Activated naive CD8-positive, alpha-beta T cell treated with anti-CD3 and anti-CD28 coated beads for 36 hours (primary cell): ENCODE measurements around the gene SPDYE4. TPM values are rescaled to one million over a fixed set of nuclear protein-coding genes. Genes with fewer than 3 reads are reported as not detected.

Source experiments
- DNase-seq: peaks from one replicate; pipeline ENCODE4 v3.0.0; 2021
- H3K27ac Mint-ChIP-seq: one replicate; pipeline ENCODE4 v1.8.0; 2022; ENCODE audit warnings: mild to moderate bottlenecking, moderate library complexity, mixed read lengths
- H3K27me3 Mint-ChIP-seq: one replicate; pipeline ENCODE4 v1.8.0; 2022; ENCODE audit warnings: mild to moderate bottlenecking, mixed read lengths
- H3K36me3 Mint-ChIP-seq: one replicate; pipeline ENCODE4 v1.8.0; 2021; ENCODE audit warnings: mild to moderate bottlenecking, mixed read lengths
- H3K4me1 Mint-ChIP-seq: one replicate; pipeline ENCODE4 v1.8.0; 2021; ENCODE audit warnings: mixed read lengths
- H3K4me3 Mint-ChIP-seq: one replicate; pipeline ENCODE4 v1.8.0; 2022; ENCODE audit warnings: mild to moderate bottlenecking, moderate library complexity, mixed read lengths
- H3K9me3 Mint-ChIP-seq: one replicate; pipeline ENCODE4 v1.8.0; 2022; ENCODE audit warnings: mixed read lengths
- total RNA-seq, 2 experiments: library from RNA; stranded (reverse); gene quantifications; one replicate each; pipeline ENCODE4 v1.2.3, GENCODE V29; 2021

The SPDYE4 gene
- total RNA-seq, 2 experiments from 2014 or later = not detected

DNA sequence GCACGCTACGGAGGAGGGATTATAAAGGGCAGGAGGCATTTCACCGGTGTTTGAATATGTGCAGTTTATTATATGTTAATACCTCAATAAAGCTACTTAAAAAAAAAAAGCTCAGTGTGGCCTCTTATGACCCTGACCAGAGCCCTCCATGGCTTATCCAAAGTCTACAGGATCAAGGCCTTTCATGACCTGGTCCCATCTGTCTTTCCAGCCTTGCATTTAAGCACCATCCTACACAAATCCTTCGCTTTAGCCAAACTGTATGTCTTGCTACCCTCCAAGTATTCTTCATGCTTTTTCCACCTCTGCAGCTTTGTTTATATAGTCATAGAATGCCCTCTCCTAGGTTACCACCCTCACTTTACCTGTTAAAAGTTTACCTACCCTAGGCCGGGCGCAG lies 34.3 kb upstream of the SPDYE4 start:
- no peak overlapping the region for H3K4me3 Mint-ChIP-seq
- no peak for DNase-seq
- H3K9me3 Mint-ChIP-seq = peaks cover 8% of the 10 kb centered on the region
- H3K4me1 Mint-ChIP-seq = peaks cover 5% of the 10 kb centered on the region
- H3K27me3 Mint-ChIP-seq = no peaks in the 10 kb centered on the region
- no peak overlapping the region for H3K27ac Mint-ChIP-seq
- H3K36me3 Mint-ChIP-seq = no peaks in the 10 kb centered on the region

DNA sequence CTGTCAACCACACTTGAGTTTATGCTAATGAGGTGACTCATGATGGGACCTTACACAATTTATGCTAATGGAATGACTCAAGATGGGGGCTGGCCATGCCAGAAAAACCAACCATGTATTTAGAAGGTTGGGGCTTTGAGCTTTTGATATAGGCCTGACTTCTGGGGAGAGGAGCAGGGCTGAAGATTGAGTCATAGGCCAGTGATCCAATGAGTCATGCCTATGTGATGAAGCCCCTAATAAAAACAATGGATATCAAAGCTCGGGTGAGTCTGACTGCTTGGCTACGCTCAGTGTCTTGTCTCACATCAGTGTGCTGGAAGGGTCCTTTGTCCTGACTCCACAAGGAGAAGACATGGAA lies 33.5 kb upstream of the SPDYE4 start:
- no peak overlapping the region for H3K27ac Mint-ChIP-seq
- no peak for DNase-seq

GRCh38 chr17:8791248-8791909 lies 33.0 kb upstream of the SPDYE4 start:
- peaks cover 5% of the 10 kb centered on the region for H3K4me1 Mint-ChIP-seq
- H3K27ac Mint-ChIP-seq = no peak overlapping the region
- no peaks in the 10 kb centered on the region for H3K27me3 Mint-ChIP-seq
- H3K4me3 Mint-ChIP-seq = no peak overlapping the region
- no peak for DNase-seq
- H3K36me3 Mint-ChIP-seq = no peaks in the 10 kb centered on the region
- H3K9me3 Mint-ChIP-seq = peaks cover 8% of the 10 kb centered on the region

More for the DNA sequence above, 33.5 kb upstream of the SPDYE4 start:
- H3K27me3 Mint-ChIP-seq = no peaks in the 10 kb centered on the region
- H3K36me3 Mint-ChIP-seq = no peaks in the 10 kb centered on the region
- no peak overlapping the region for H3K4me3 Mint-ChIP-seq
- H3K4me1 Mint-ChIP-seq = peaks cover 5% of the 10 kb centered on the region
- H3K9me3 Mint-ChIP-seq = peaks cover 8% of the 10 kb centered on the region

GRCh38 chr17:8789743-8790142 lies 31.4 kb upstream of the SPDYE4 start:
- Mint-ChIP-seq H3K36me3 (no peaks in the 10 kb centered on the region), H3K27me3 (no peaks in the 10 kb centered on the region), H3K27ac (no peak overlapping the region), H3K4me3 (no peak overlapping the region), H3K9me3 (peaks cover 8% of the 10 kb centered on the region), H3K4me1 (peaks cover 5% of the 10 kb centered on the region)
- no peak for DNase-seq

GRCh38 chr17:8788998-8789397 lies 30.7 kb upstream of the SPDYE4 start:
- Mint-ChIP-seq H3K4me3 (no peak overlapping the region), H3K27ac (no peak overlapping the region), H3K9me3 (peaks cover 8% of the 10 kb centered on the region), H3K36me3 (no peaks in the 10 kb centered on the region), H3K4me1 (peaks cover 5% of the 10 kb centered on the region), H3K27me3 (no peaks in the 10 kb centered on the region)
- no peak for DNase-seq

- no peak overlapping the region for H3K27ac Mint-ChIP-seq
- DNase-seq = peak; percentile 46
- no peak overlapping the region for H3K4me3 Mint-ChIP-seq
- no peaks in the 10 kb centered on the region for H3K27me3 Mint-ChIP-seq
- peaks cover 4% of the 10 kb centered on the region for H3K9me3 Mint-ChIP-seq
- peaks cover 9% of the 10 kb centered on the region for H3K4me1 Mint-ChIP-seq
- no peaks in the 10 kb centered on the region for H3K36me3 Mint-ChIP-seq
These were observed 27.4 kb upstream of the SPDYE4 start for GRCh38 chr17:8785547-8786413.

GRCh38 chr17:8782176-8782575 lies 23.8 kb upstream of the SPDYE4 start:
- no peaks in the 10 kb centered on the region for H3K36me3 Mint-ChIP-seq
- H3K4me3 Mint-ChIP-seq = no peak overlapping the region
- no peak overlapping the region for H3K27ac Mint-ChIP-seq
- no peak for DNase-seq
- H3K27me3 Mint-ChIP-seq = no peaks in the 10 kb centered on the region
- H3K9me3 Mint-ChIP-seq = peaks cover 4% of the 10 kb centered on the region
- peaks cover 9% of the 10 kb centered on the region for H3K4me1 Mint-ChIP-seq

DNA sequence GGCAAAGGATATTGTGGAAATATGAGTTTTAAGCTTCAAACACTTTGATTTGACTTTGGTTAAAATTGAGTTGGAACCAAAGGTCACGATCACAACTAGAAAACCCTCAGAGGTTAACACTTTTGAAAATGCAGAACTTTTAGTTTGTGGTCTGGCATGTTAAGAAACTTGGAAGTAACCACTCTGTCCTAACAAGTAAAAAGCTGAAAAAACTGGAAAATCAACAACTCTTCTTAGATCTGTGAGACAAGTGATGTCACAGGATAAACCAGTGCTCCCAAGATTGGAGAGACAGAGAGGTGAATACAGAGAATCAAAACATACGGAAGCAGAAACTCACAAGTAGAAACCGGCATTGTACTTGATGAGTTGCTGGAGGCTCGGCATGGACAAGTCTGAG lies 23.4 kb upstream of the SPDYE4 start:
- H3K27me3 Mint-ChIP-seq = peaks cover 3% of the 10 kb centered on the region
- DNase-seq = no peak
- H3K36me3 Mint-ChIP-seq = no peaks in the 10 kb centered on the region
- H3K4me1 Mint-ChIP-seq = peaks cover 9% of the 10 kb centered on the region
- H3K4me3 Mint-ChIP-seq = no peak overlapping the region
- H3K9me3 Mint-ChIP-seq = peaks cover 4% of the 10 kb centered on the region
- H3K27ac Mint-ChIP-seq = no peak overlapping the region

GRCh38 chr17:8776881-8777280 lies 18.5 kb upstream of the SPDYE4 start:
- Mint-ChIP-seq H3K27ac (no peak overlapping the region), H3K4me3 (no peak overlapping the region), H3K36me3 (no peaks in the 10 kb centered on the region), H3K9me3 (peaks cover 9% of the 10 kb centered on the region), H3K4me1 (peaks cover 8% of the 10 kb centered on the region), H3K27me3 (peaks cover 20% of the 10 kb centered on the region)
- no peak for DNase-seq

- DNase-seq = no peak
- no peak overlapping the region for H3K4me3 Mint-ChIP-seq
- H3K27me3 Mint-ChIP-seq = peaks cover 20% of the 10 kb centered on the region
- H3K36me3 Mint-ChIP-seq = no peaks in the 10 kb centered on the region
- H3K4me1 Mint-ChIP-seq = peaks cover 3% of the 10 kb centered on the region
- H3K27ac Mint-ChIP-seq = no peak overlapping the region
- H3K9me3 Mint-ChIP-seq = peaks cover 9% of the 10 kb centered on the region
These were observed 17.9 kb upstream of the SPDYE4 start for GRCh38 chr17:8776248-8776647.

- H3K27ac Mint-ChIP-seq = no peak overlapping the region
- H3K4me3 Mint-ChIP-seq = no peak overlapping the region
- DNase-seq = no peak
- no peaks in the 10 kb centered on the region for H3K27me3 Mint-ChIP-seq
- H3K4me1 Mint-ChIP-seq = no peaks in the 10 kb centered on the region
- no peaks in the 10 kb centered on the region for H3K36me3 Mint-ChIP-seq
- no peaks in the 10 kb centered on the region for H3K9me3 Mint-ChIP-seq
These were observed 8.4 kb upstream of the SPDYE4 start for GRCh38 chr17:8766731-8767130.

DNA sequence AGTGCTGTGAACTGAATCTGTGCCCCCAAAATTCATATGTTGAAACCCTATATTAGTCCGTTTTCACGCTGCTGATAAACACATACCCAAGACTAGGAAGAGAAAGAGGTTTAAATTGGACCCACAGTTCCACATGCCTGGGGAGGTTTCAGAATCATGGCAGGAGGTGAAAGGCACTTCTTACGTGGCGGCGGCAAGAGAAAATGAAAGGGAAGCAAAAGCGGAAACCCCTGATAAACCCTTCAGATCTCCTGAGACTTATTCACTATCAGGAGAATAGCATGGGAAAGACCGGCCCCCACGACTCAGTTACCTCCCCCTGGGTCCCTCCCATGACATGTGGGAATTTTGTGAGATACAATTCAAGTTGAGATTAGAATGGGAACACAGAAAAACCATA lies 3.7 kb upstream of the SPDYE4 start:
- Mint-ChIP-seq H3K27ac (no peak overlapping the region), H3K9me3 (no peaks in the 10 kb centered on the region), H3K4me1 (no peaks in the 10 kb centered on the region), H3K4me3 (no peak overlapping the region), H3K27me3 (no peaks in the 10 kb centered on the region), H3K36me3 (no peaks in the 10 kb centered on the region)
- no peak for DNase-seq

GRCh38 chr17:8757189-8757588 lies 1.2 kb downstream of the SPDYE4 start:
- Mint-ChIP-seq H3K4me1 (no peaks in the 10 kb centered on the region), H3K36me3 (no peaks in the 10 kb centered on the region), H3K27me3 (peaks cover 3% of the 10 kb centered on the region), H3K27ac (no peak overlapping the region), H3K4me3 (no peak overlapping the region), H3K9me3 (no peaks in the 10 kb centered on the region)
- DNase-seq = no peak

GRCh38 chr17:8755590-8756255 lies 2.6 kb downstream of the SPDYE4 start:
- Mint-ChIP-seq H3K4me1 (no peaks in the 10 kb centered on the region), H3K27ac (no peak overlapping the region), H3K27me3 (peaks cover 3% of the 10 kb centered on the region), H3K9me3 (no peaks in the 10 kb centered on the region), H3K4me3 (no peak overlapping the region), H3K36me3 (no peaks in the 10 kb centered on the region)
- no peak for DNase-seq

DNA sequence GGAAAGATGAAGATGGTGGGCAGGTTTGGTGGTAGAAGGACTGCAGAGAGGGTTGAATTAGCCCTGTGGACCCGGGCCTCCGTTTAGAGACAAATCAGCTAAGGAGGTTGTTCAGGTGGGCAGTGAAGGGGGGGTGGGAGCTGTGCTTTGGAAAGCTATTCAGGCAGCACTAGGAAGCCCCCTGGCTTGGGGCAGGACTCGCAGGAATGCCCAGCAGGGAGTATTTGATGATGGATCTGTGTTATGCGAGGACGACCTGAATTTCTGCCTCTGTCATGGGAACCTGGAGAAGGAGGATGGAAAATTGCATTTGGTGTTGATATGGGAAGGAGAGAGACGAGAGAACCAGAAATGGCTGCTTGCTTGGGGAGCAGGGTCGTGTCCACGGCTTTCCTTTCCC lies 3.5 kb downstream of the SPDYE4 start:
- no peaks in the 10 kb centered on the region for H3K4me1 Mint-ChIP-seq
- no peaks in the 10 kb centered on the region for H3K9me3 Mint-ChIP-seq
- H3K27me3 Mint-ChIP-seq = peaks cover 3% of the 10 kb centered on the region
- no peaks in the 10 kb centered on the region for H3K36me3 Mint-ChIP-seq
- H3K27ac Mint-ChIP-seq = no peak overlapping the region
- no peak for DNase-seq
- no peak overlapping the region for H3K4me3 Mint-ChIP-seq
